ENCODE results near the gene SPP2. TPM values are rescaled to one million over a fixed set of nuclear protein-coding genes. Genes with fewer than 3 reads are reported as not detected.

The SPP2 gene
- polyA plus RNA-seq, 3 donors = not detected

DNA sequence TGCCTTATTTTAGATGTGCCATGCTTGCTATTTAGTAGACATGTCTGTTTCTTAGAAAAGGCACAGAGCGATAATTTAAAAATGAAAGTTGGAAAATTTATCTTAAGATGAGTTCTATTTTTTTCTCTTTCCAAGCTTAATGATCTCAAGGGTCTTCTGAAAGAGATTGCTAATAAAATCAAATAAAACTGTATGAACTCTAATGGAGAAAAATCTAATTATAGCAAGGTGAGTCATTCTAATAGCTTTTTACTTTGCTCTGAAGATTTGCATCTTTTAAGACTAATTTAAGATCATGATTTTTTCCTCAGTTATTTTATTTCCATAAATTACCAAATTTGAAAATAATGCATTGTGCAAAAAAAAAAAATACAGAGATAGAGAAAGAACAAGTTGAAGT is 36.1 kb upstream of the SPP2 start:
- Histone ChIP-seq H4K20me1 (ENCODE audit: insufficient read depth, low read length) (no peaks in the 10 kb centered on the region), H3K36me3 (replicated peaks in 1 of 2; ENCODE audit: control insufficient read depth in 1 of 2, insufficient read depth in 2 of 2, low read length in 2 of 2) (no peaks in the 10 kb centered on the region), H3K4me3 (replicated peaks in 1 of 3; ENCODE audit: low read depth in 2 of 3, low read length in 3 of 3) (no peak overlapping the region), H3K9me3 (replicated peaks in 1 of 2; ENCODE audit: control insufficient read depth in 1 of 2, insufficient read depth in 1 of 2, low read length in 2 of 2) (no peaks in the 10 kb centered on the region), H2AFZ (ENCODE audit: insufficient read depth, low read depth, low read length, poor library complexity, severe bottlenecking) (no peak overlapping the region), H3K27me3 (ENCODE audit: control insufficient read depth in 2 of 2, insufficient read depth in 2 of 2, low read length in 2 of 2) (peaks cover 0 to 9% of the 10 kb centered on the region in 2 donors), H3K79me2 (ENCODE audit: insufficient read depth, low read length) (no peaks in the 10 kb centered on the region), H3K4me2 (replicated peaks; ENCODE audit: extremely low read depth, low read length, poor library complexity, severe bottlenecking) (no peak overlapping the region), H3K4me1 (ENCODE audit: control insufficient read depth in 1 of 2, insufficient read depth in 2 of 2, low read length in 2 of 2) (no peaks in the 10 kb centered on the region), H3K27ac (ENCODE audit: low read depth in 1 of 2, low read length in 2 of 2) (no peak overlapping the region), H3K9ac (ENCODE audit: insufficient read depth, low read length, poor library complexity, severe bottlenecking) (no peak overlapping the region)
- Mint-ChIP-seq H3K36me3 (no peaks in the 10 kb centered on the region), H3K27ac (no peak overlapping the region), H3K4me1 (no peaks in the 10 kb centered on the region), H3K9me3 (peaks cover 0 to 7% (median 0%) of the 10 kb centered on the region in 7 donors), H3K27me3 (ENCODE audit: low read depth in 3 of 3) (peaks cover 4 to 15% (median 4%) of the 10 kb centered on the region in 3 donors), H3K4me3 (no peak overlapping the region)
- intact Hi-C loops (cut with micrococcal nuclease) = no loop called here
- WGBS (ENCODE audit: insufficient coverage) = no CpG with 5 or more reads among the region's 1 CpG
- TF ChIP-seq, protein P1, sequence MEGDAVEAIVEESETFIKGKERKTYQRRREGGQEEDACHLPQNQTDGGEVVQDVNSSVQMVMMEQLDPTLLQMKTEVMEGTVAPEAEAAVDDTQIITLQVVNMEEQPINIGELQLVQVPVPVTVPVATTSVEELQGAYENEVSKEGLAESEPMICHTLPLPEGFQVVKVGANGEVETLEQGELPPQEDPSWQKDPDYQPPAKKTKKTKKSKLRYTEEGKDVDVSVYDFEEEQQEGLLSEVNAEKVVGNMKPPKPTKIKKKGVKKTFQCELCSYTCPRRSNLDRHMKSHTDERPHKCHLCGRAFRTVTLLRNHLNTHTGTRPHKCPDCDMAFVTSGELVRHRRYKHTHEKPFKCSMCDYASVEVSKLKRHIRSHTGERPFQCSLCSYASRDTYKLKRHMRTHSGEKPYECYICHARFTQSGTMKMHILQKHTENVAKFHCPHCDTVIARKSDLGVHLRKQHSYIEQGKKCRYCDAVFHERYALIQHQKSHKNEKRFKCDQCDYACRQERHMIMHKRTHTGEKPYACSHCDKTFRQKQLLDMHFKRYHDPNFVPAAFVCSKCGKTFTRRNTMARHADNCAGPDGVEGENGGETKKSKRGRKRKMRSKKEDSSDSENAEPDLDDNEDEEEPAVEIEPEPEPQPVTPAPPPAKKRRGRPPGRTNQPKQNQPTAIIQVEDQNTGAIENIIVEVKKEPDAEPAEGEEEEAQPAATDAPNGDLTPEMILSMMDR (IDR thresholded peaks at IDR 0.05) = no peak
- DNase-seq = no peak

- no peak overlapping the region for H3K4me3 ChIP-seq (replicated peaks in 1 of 3; ENCODE audit: low read depth in 2 of 3, low read length in 3 of 3)
- no peaks in the 10 kb centered on the region for H3K36me3 ChIP-seq (replicated peaks in 1 of 2; ENCODE audit: control insufficient read depth in 1 of 2, insufficient read depth in 2 of 2, low read length in 2 of 2)
- H2AFZ ChIP-seq (ENCODE audit: insufficient read depth, low read depth, low read length, poor library complexity, severe bottlenecking) = no peak overlapping the region
- H3K27ac ChIP-seq (ENCODE audit: low read depth in 1 of 2, low read length in 2 of 2) = no peak overlapping the region
- H3K4me3 Mint-ChIP-seq = no peak overlapping the region
- H3K9me3 ChIP-seq (replicated peaks in 1 of 2; ENCODE audit: control insufficient read depth in 1 of 2, insufficient read depth in 1 of 2, low read length in 2 of 2) = no peaks in the 10 kb centered on the region
- H3K36me3 Mint-ChIP-seq = no peaks in the 10 kb centered on the region
- H3K4me2 ChIP-seq (replicated peaks; ENCODE audit: extremely low read depth, low read length, poor library complexity, severe bottlenecking) = no peak overlapping the region
- no CpG with 5 or more reads among the region's 3 CpGs for WGBS (ENCODE audit: insufficient coverage)
- no peaks in the 10 kb centered on the region for H3K4me1 ChIP-seq (ENCODE audit: control insufficient read depth in 1 of 2, insufficient read depth in 2 of 2, low read length in 2 of 2)
- no peaks in the 10 kb centered on the region for H3K4me1 Mint-ChIP-seq
- no peak for DNase-seq
- H3K9me3 Mint-ChIP-seq = peaks cover 0 to 7% (median 0%) of the 10 kb centered on the region in 7 donors
- intact Hi-C loops (cut with micrococcal nuclease) = no loop called here
- no peak overlapping the region for H3K27ac Mint-ChIP-seq
- peaks cover 0 to 6% of the 10 kb centered on the region in 2 donors for H3K27me3 ChIP-seq (ENCODE audit: control insufficient read depth in 2 of 2, insufficient read depth in 2 of 2, low read length in 2 of 2)
- H3K9ac ChIP-seq (ENCODE audit: insufficient read depth, low read length, poor library complexity, severe bottlenecking) = no peak overlapping the region
- TF ChIP-seq, protein P1 (IDR thresholded peaks at IDR 0.05) = no peak
- H3K27me3 Mint-ChIP-seq (ENCODE audit: low read depth in 3 of 3) = peaks cover 4 to 20% (median 4%) of the 10 kb centered on the region in 3 donors
- no peaks in the 10 kb centered on the region for H3K79me2 ChIP-seq (ENCODE audit: insufficient read depth, low read length)
- H4K20me1 ChIP-seq (ENCODE audit: insufficient read depth, low read length) = no peaks in the 10 kb centered on the region
Observed at GRCh38 chr2:234015861-234016260, 34.6 kb upstream of the SPP2 start.

All from CD14-positive monocyte (primary cell).